ENCODE data around the gene CBLB.

The CBLB gene

DNA sequence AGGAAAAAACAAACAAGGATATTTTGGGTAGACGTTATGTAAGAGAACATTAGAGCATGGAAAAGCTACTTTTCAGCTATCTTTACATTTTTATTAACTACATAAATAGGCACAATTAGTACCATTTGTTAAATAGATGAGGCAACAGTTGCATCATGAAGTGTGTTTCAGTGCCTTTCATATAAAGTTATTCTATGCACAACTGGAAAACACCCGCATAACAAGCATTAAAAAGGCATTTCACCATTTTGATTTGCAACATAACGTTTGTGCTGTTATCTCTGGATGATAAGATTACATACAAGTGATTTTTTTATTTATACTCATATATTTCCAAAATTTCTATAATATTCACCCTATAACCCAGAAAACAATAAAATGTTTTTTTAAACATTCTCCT is 69.5 kb downstream of the CBLB start:
- TF ChIP-seq, protein P1, sequence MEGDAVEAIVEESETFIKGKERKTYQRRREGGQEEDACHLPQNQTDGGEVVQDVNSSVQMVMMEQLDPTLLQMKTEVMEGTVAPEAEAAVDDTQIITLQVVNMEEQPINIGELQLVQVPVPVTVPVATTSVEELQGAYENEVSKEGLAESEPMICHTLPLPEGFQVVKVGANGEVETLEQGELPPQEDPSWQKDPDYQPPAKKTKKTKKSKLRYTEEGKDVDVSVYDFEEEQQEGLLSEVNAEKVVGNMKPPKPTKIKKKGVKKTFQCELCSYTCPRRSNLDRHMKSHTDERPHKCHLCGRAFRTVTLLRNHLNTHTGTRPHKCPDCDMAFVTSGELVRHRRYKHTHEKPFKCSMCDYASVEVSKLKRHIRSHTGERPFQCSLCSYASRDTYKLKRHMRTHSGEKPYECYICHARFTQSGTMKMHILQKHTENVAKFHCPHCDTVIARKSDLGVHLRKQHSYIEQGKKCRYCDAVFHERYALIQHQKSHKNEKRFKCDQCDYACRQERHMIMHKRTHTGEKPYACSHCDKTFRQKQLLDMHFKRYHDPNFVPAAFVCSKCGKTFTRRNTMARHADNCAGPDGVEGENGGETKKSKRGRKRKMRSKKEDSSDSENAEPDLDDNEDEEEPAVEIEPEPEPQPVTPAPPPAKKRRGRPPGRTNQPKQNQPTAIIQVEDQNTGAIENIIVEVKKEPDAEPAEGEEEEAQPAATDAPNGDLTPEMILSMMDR (IDR thresholded peaks at IDR 0.05; ENCODE audit: insufficient read depth, low read length, poor library complexity, severe bottlenecking): no peak
- H3K4me3 ChIP-seq (replicated peaks; ENCODE audit: low read depth, low read length): no peak overlapping the region
- no peaks in the 10 kb centered on the region for H3K36me3 ChIP-seq (ENCODE audit: control insufficient read depth, insufficient read depth, low read length)
- no peak for DNase-seq (ENCODE audit: extremely low read depth, insufficient read length)
- H3K27me3 ChIP-seq (replicated peaks; ENCODE audit: control insufficient read depth, insufficient read depth, low read length): no peaks in the 10 kb centered on the region

DNA sequence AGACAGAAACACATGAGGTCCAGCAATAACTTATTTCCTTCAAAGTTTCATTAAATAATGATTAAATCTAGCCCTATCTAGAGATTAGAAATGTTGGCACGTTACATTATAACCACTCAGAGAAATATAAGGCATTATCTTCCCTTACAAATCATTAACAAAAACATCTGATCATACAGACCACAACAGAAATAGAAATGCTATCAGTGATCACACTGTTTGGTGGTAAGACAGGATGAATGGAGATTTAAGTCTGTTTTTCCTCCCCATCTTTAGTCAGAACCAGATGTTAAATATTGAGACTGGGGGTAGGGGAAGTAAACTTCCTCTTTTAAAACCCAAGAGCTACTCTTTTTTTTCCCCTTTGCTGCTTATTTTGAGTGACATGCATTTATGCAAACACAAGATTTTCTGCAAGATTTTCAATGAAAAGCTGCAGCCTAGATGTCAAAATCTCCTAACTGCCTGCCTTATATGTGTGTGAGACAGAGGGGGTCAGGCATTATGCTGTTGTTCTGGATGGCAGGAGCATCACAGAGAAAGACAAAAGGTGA is 70.4 kb downstream of the CBLB start:
- Histone ChIP-seq H3K4me3 (replicated peaks; ENCODE audit: low read depth, low read length) (no peak overlapping the region), H3K36me3 (ENCODE audit: control insufficient read depth, insufficient read depth, low read length) (no peaks in the 10 kb centered on the region), H3K27me3 (replicated peaks; ENCODE audit: control insufficient read depth, insufficient read depth, low read length) (no peaks in the 10 kb centered on the region)
- TF ChIP-seq, protein P1 (IDR thresholded peaks at IDR 0.05; ENCODE audit: insufficient read depth, low read length, poor library complexity, severe bottlenecking): no peak
- peak; percentile 53 for DNase-seq (ENCODE audit: extremely low read depth, insufficient read length)

DNA sequence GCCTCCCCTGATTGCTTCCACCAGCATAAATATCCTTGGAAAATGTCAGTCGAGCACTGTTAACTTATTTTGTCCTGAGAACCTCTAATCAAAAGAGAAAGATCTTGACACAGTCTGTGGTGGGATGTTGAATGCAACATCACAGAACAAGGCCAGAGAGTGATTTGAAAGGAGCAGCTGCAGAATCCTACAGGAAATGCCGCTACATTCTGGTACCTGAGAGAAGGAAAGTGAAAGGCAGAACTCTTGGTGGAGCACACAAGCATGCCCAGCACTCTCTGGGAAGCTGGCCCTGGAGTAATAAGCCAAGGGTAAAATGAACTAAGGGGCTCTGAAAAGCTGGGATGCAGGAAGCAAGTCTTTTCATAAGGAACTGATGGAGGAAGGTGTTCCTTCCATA is 75.8 kb downstream of the CBLB start:
- H3K36me3 ChIP-seq (ENCODE audit: control insufficient read depth, insufficient read depth, low read length): no peaks in the 10 kb centered on the region
- no peaks in the 10 kb centered on the region for H3K27me3 ChIP-seq (replicated peaks; ENCODE audit: control insufficient read depth, insufficient read depth, low read length)
- no peak for DNase-seq (ENCODE audit: extremely low read depth, insufficient read length)
- no peak overlapping the region for H3K4me3 ChIP-seq (replicated peaks; ENCODE audit: low read depth, low read length)
- TF ChIP-seq, protein P1 (IDR thresholded peaks at IDR 0.05; ENCODE audit: insufficient read depth, low read length, poor library complexity, severe bottlenecking): no peak

DNA sequence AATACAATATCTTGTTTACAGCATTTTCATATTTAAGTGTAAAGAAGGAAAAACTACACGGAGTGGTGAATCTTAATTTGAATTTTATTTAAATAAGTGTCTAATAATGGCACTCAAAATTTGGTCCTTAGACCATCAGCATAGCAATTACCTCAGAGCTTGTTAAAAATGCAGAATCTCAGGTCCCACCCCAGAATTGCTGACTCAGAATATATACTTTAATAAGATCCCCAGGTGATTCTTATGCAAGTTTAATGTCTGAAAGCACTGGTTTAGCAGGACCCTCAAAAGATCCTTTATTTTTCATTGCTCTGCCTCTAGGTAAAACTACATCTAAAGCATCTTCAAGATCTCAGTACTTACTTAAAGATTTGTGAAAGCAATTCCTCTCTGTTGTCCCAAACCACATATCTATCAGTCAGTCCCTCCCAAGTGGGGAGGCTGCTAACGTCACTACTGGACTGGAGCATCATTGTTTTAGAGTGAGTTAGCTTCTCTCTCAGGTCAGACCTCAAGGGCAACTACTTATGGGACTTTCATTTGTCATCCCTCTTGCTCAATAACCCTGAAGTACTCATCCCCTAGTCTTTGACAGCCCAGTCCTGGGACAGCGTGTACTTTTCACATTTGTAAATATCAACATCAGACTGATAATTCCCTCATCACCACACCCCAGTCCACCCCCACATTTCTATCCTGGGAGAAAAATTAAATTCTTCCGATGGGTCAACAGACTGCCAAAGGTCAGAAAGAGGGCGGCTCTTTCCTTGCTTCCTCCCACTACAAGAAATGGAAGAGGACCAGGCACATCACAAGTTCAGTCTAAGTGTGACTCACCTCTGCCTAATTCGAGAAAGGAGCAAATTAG is 76.7 kb downstream of the CBLB start:
- TF ChIP-seq, protein P1 (IDR thresholded peaks at IDR 0.05; ENCODE audit: insufficient read depth, low read length, poor library complexity, severe bottlenecking): no peak
- DNase-seq (ENCODE audit: extremely low read depth, insufficient read length): no peak
- H3K36me3 ChIP-seq (ENCODE audit: control insufficient read depth, insufficient read depth, low read length): no peaks in the 10 kb centered on the region
- no peaks in the 10 kb centered on the region for H3K27me3 ChIP-seq (replicated peaks; ENCODE audit: control insufficient read depth, insufficient read depth, low read length)
- H3K4me3 ChIP-seq (replicated peaks; ENCODE audit: low read depth, low read length): no peak overlapping the region

DNA sequence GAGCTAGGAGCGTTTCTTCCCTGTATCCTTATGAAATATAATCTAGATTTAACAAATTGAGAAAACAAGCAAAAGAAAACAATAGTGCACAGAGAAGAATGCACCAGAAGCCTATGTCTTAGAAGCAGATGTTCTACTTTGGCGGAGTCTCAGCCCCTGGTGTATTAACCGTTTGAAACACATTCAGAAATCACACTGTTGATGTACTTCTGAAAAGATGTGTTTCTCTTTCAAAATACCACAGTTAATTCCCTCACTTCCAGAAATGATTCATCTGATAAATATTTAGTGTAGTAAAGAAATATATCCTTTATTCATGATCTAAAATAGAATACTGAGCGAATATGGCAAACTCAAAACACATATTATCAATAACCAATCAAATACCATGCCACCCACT is 77.7 kb downstream of the CBLB start:
- TF ChIP-seq, protein P1 (IDR thresholded peaks at IDR 0.05; ENCODE audit: insufficient read depth, low read length, poor library complexity, severe bottlenecking): no peak
- Histone ChIP-seq H3K4me3 (replicated peaks; ENCODE audit: low read depth, low read length) (no peak overlapping the region), H3K27me3 (replicated peaks; ENCODE audit: control insufficient read depth, insufficient read depth, low read length) (no peaks in the 10 kb centered on the region), H3K36me3 (ENCODE audit: control insufficient read depth, insufficient read depth, low read length) (no peaks in the 10 kb centered on the region)
- DNase-seq (ENCODE audit: extremely low read depth, insufficient read length): no peak

Data from GM06990 (cell line).